Endothelial cell of umbilical vein (primary cell): ENCODE measurements around the gene RNASE8. TPM values are rescaled to one million over a fixed set of nuclear protein-coding genes. Genes with fewer than 3 reads are reported as not detected.

Experiments used
- BruUV-seq: library from RNA; stranded (reverse); fragments of 400-500 nt; replicated peaks from 2 replicates; lab custom pipeline; 2021; lab: Mats Ljungman, UMichigan
- CTCF ChIA-PET: fragments of 300-600, 350-600 bp; sonication (Branson Sonifier 250); formaldehyde crosslinking; loops from one replicate; lab custom pipeline; 2021; ENCODE audit warnings: antibody characterized with exemption, inconsistent platforms; lab: Charles Lee
- POLR2A ChIA-PET: fragments of 300-600, 350-600 bp; sonication (Branson Sonifier 250); formaldehyde crosslinking; loops from one replicate; lab custom pipeline; 2021; ENCODE audit warnings: antibody characterized with exemption, inconsistent platforms; lab: Charles Lee
- DNase-seq: peaks from one replicate; pipeline ENCODE4 v3.0.0-alpha.2; 2011; ENCODE audit warnings: low read depth, low spot score
- FAIRE-seq: peaks from 2 replicates; lab custom pipeline; 2011; peaks lifted over from hg19 to GRCh38; lab: Jason Lieb, UNC
- H2AFZ ChIP-seq: 2 replicates; pipeline ENCODE4 v1.6.0; 2012; ENCODE audit warnings: low read depth, low read length, control low read depth, inconsistent platforms
- H3K27ac ChIP-seq: 2 replicates; pipeline ENCODE4 v1.5.1; 2011; ENCODE audit warnings: low read depth, mild to moderate bottlenecking, control low read depth, low read length, moderate library complexity; ENCODE audit not compliant: insufficient read depth
- H3K27me3 ChIP-seq, 2 experiments: 2 replicates each; pipeline versions ENCODE4 v1.6.0 to v1.6.1; 2011; ENCODE audit warnings: low read length in 2 of 2, mixed read lengths in 1 of 2; ENCODE audit not compliant: control insufficient read depth in 2 of 2, insufficient read depth in 2 of 2
- H3K36me3 ChIP-seq, 2 experiments: 2 replicates in 1 of 2; 3 replicates in 1 of 2; pipeline ENCODE4 v1.5.1; 2011; ENCODE audit warnings: low read length in 2 of 2, mild to moderate bottlenecking in 1 of 2, moderate library complexity in 1 of 2; ENCODE audit not compliant: control insufficient read depth in 2 of 2, insufficient read depth in 2 of 2; ENCODE audit errors: extremely low read depth in 1 of 2
- H3K4me1 ChIP-seq: 3 replicates; pipeline ENCODE4 v1.5.1; 2011; ENCODE audit warnings: mild to moderate bottlenecking, low read length; ENCODE audit not compliant: control insufficient read depth, insufficient read depth; ENCODE audit errors: extremely low read depth
- H3K4me2 ChIP-seq: 2 replicates; pipeline ENCODE4 v1.6.1; 2011; ENCODE audit warnings: low read length, control low read depth, mixed read lengths; ENCODE audit not compliant: insufficient read depth
- H3K4me3 ChIP-seq, 3 experiments: fragments of 200-600 bp in 1 of 3; sonication (generic), shearing (Covaris generic) in 1 of 3; replicated peaks in 1 of 3; 2 replicates each; pipeline ENCODE4 v1.5.1; 2011 to 2016; ENCODE audit warnings: control low read depth in 3 of 3, low read length in 3 of 3, mild to moderate bottlenecking in 2 of 3, inconsistent platforms in 1 of 3, low read depth in 1 of 3, moderate library complexity in 1 of 3; ENCODE audit not compliant: insufficient read depth in 1 of 3
- H3K79me2 ChIP-seq: 2 replicates; pipeline ENCODE4 v1.6.0; 2012; ENCODE audit warnings: low read length, inconsistent platforms; ENCODE audit not compliant: control insufficient read depth, insufficient read depth
- H3K9ac ChIP-seq: replicated peaks from 2 replicates; pipeline ENCODE3; 2011; ENCODE audit warnings: low read length, control low read depth; ENCODE audit not compliant: insufficient read depth; ENCODE audit errors: extremely low read depth
- H3K9me1 ChIP-seq: replicated peaks from 3 replicates; pipeline ENCODE4 v1.6.0; 2011; ENCODE audit warnings: mild to moderate bottlenecking, low read length; ENCODE audit not compliant: control insufficient read depth, insufficient read depth; ENCODE audit errors: extremely low read depth
- H3K9me3 ChIP-seq: replicated peaks from 2 replicates; pipeline ENCODE4 v1.5.1; 2012; ENCODE audit warnings: low read length, inconsistent platforms; ENCODE audit not compliant: control insufficient read depth, insufficient read depth
- H4K20me1 ChIP-seq: replicated peaks from 2 replicates; pipeline ENCODE3; 2011; ENCODE audit warnings: mild to moderate bottlenecking, low read length; ENCODE audit not compliant: control insufficient read depth, insufficient read depth; ENCODE audit errors: extremely low read depth
- EZH2 ChIP-seq: IDR thresholded peaks from 2 replicates; pipeline ENCODE4 v1.6.1; 2012; ENCODE audit warnings: borderline replicate concordance, low read depth, mild to moderate bottlenecking, moderate library complexity, low read length, inconsistent platforms; ENCODE audit not compliant: severe bottlenecking
- GATA2 ChIP-seq: IDR thresholded peaks from 2 replicates; pipeline ENCODE4 v1.7.0; 2011; ENCODE audit warnings: low read depth, mild to moderate bottlenecking, moderate library complexity, mixed read lengths, low read length; ENCODE audit not compliant: insufficient read length, insufficient read depth
- JUN ChIP-seq: IDR thresholded peaks from 2 replicates; pipeline ENCODE4 v1.6.1; 2011; ENCODE audit warnings: borderline replicate concordance, low read depth; ENCODE audit not compliant: insufficient read length, insufficient read depth
- dilution Hi-C: fragments of 300-500 bp; cut with MboI; formaldehyde crosslinking; loops from one replicate; pipeline ENCODE4 v1.15.0; 2019; ENCODE audit warnings: low sequenced_read_pairs; ENCODE audit not compliant: extremely low pct_ligation_motif_present
- intact Hi-C: fragments of 100-400 bp; cut with micrococcal nuclease; formaldehyde crosslinking; loops from one replicate; pipeline ENCODE4 v1.10.0; 2022
- polyA plus RNA-seq, 4 experiments: library from polyadenylated mRNA; depleted of rRNA in 3 of 4; stranded (reverse) in 3 of 4; unstranded in 1 of 4; fragments of >200 nt; gene quantifications; 2 replicates each; pipeline versions ENCODE4 v1.2.1 to v1.2.3, GENCODE V29; 2011 to 2012; ENCODE audit warnings: missing spikeins in 1 of 4
- total RNA-seq: library from RNA; stranded (reverse); gene quantifications from 2 replicates; pipeline ENCODE4 v1.2.3, GENCODE V29; 2021
- TF ChIP-seq, protein P1 (sequence below): IDR thresholded peaks from 2 replicates; pipeline ENCODE4 v1.6.1; 2011; ENCODE audit not compliant: insufficient read depth, insufficient read length

RNASE8 gene
- total and polyA plus RNA-seq, 2 donors (not counting 3 experiments of a cell fraction or from before 2014, with no cell fraction given) = not detected

GRCh38 chr14:21024585-21025370 lies 32.8 kb upstream of the RNASE8 start, which contains the start of gene NDRG2:
NDRG2 (minus strand) TSS chr14:21025061; CDS start chr14:21023315, 1,746 bp downstream.
- dilution Hi-C loops = no loop called here
- peaks cover 43 to 59% of the 10 kb centered on the region in 2 experiments for H3K27me3 ChIP-seq
- FAIRE-seq = no peak
- POLR2A ChIA-PET = no interaction called here
- no peak within 1 kb of the TSS for H3K27ac ChIP-seq
- no peaks in the 10 kb centered on the region for H3K79me2 ChIP-seq
- no peak within 1 kb of the TSS for H3K9ac ChIP-seq
- no TSS peak for BruUV-seq
- intact Hi-C loops = no loop called here
- H3K9me3 ChIP-seq = no peaks in the 10 kb centered on the region
- TF ChIP-seq JUN (no peak), EZH2 (peak; percentile 82)
- H3K4me3 ChIP-seq = peak within 1 kb of the TSS in 1 of 3 experiments; percentile 22
- H3K36me3 ChIP-seq = no peaks in the 10 kb centered on the region
- H4K20me1 ChIP-seq = no peaks in the 10 kb centered on the region
- CTCF ChIA-PET = interaction anchor here (2.5 kb wide), 1 partner anchor 10 kb away, joined by 28 read pairs; no protein-coding TSS in a partner anchor
- no peak within 1 kb of the TSS for H2AFZ ChIP-seq
- no peak for DNase-seq
- H3K9me1 ChIP-seq = no peaks in the 10 kb centered on the region
- no peaks in the 10 kb centered on the region for H3K4me1 ChIP-seq
- H3K4me2 ChIP-seq = no peak within 1 kb of the TSS

DNA sequence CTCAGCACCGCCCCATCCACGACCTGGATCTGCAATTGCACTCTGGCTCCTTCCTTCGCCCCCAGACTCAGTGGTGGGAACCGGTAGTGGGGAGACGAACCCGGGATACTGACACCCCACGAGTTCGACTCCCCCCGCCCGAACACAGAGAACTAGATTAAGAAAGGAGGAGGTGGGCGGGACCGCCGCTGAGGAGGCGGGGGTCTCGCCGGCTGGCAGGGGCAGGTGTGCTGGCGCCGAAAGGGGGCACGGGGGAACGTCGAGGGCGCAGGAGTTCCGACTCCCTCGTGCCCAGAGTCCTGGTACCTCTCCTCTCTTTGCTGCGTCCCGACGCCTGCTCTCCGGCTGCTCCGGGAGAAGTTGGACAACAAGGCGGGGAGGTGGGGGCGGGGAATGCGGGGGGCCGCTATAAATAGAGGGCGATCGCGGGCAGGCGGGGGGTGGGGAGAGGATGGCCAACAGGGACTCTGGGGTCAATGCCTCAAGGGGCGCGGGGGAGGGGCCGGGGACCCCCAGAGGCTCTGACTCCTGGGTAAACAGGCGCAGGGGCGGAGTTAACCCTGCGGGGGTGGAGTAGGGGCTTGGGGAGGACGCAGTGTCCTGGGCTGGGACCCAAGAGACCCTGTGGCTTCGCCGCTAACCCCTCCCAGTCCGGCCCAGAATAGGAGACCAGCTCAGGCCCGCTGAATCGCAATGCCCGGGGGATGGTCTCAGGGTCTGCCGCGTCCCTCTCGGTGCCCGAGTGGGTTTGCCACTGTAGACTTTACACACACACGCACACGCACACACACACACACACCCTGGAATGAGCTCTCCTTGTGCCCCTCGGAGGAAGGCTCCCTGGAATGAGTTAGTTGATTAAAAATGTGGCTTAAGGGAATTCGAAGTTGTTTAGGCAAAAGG lies 32.0 kb upstream of the RNASE8 start:
- Histone ChIP-seq H3K9me3 (no peaks in the 10 kb centered on the region), H3K9ac (no peak overlapping the region), H3K27me3 (peaks cover 43 to 60% of the 10 kb centered on the region in 2 experiments), H3K9me1 (no peaks in the 10 kb centered on the region), H3K36me3 (no peaks in the 10 kb centered on the region), H3K4me1 (no peaks in the 10 kb centered on the region), H3K79me2 (no peaks in the 10 kb centered on the region), H3K27ac (no peak overlapping the region), H2AFZ (no peak overlapping the region), H3K4me3 (peak overlapping the region in 1 of 3 experiments; percentile 22), H3K4me2 (no peak overlapping the region), H4K20me1 (no peaks in the 10 kb centered on the region)
- no peak for DNase-seq
- no TSS peak for BruUV-seq
- no peak for FAIRE-seq
- CTCF ChIA-PET = interaction anchor here (0.8 to 2.5 kb wide), 3 partner anchors 10 to 47 kb away, joined by 3 to 28 read pairs (median 13); no protein-coding TSS in a partner anchor
- intact Hi-C loops (no loop called here), dilution Hi-C loops (no loop called here)
- POLR2A ChIA-PET = no interaction called here
- TF ChIP-seq, protein P1, sequence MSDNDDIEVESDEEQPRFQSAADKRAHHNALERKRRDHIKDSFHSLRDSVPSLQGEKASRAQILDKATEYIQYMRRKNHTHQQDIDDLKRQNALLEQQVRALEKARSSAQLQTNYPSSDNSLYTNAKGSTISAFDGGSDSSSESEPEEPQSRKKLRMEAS = no peak
- TF ChIP-seq GATA2 = no peak
- peak; percentile 90 for TF ChIP-seq EZH2
